GM18520 (cell line): Measurements from ENCODE around the gene MBNL1.
"Not testable (repeated sequence)": the region's sequence is repeated elsewhere in the genome, so short reads cannot be mapped to it uniquely, and the experiment has no call there.

Source experiments
- ATAC-seq: cut with Tn5 transposase; IDR thresholded peaks from one replicate; pipeline ENCODE4 v1.9.1; 2021; ENCODE audit not compliant: unreplicated experiment

Gene MBNL1

GRCh38 chr3:152345233-152345632 is 76.5 kb downstream of the MBNL1 start:
- ATAC-seq, result no peak

DNA sequence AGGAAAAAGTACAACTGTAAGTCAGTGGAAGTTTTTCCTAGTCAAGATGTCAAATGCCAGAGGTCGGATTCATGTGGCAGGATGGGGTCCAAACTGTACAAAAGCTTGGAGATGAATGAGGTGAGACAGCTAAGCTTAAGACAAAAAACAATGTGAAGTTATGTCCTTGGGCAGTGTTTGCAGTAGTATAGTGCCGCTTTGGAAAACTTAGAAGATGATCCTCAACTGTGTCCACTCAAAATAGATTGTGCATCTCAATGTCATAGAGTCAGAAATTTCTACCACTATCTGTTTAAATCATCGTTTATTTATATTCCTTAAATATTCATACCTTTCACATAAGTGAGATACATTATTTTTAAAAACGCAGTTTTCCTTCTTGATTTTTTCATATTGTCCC is 77.3 kb downstream of the MBNL1 start:
- ATAC-seq, result no peak

- ATAC-seq, result no peak
Observed at GRCh38 chr3:152346740-152347139, 78.0 kb downstream of the MBNL1 start.

DNA sequence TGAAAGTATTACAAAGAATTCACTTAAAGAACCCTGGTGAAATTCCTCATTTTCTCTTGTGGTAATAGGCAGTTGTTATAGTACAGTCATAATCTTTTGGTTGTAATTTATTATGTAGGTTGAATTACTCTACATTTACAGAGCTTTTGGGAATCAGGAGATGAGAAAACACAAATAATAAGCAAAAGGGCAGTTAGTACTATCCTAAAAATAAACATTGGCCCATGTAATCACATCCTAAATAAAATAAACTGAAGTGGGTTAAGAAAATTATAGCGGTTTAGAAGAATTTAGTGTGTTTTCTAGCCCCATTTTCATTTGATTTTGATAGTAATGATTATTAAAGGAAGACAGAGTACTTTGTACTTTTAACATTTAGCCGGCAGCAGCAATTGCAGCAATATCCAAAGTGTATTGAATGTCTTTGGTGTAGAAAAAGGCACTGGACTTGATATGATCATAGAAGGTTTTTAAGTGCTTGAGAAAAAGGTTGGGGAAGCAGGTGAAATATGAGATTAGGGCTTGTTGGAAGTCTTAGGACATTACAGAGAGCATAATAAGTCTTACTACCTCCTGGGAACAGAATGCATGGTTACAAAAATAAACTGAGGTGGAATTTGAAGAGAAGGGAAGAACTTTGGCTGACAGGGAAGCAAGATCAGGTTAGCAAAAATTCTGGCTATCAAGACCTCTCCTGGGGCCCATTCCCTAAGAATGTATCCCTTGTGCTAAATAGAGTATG is 79.9 kb downstream of the MBNL1 start:
- no peak for ATAC-seq

DNA sequence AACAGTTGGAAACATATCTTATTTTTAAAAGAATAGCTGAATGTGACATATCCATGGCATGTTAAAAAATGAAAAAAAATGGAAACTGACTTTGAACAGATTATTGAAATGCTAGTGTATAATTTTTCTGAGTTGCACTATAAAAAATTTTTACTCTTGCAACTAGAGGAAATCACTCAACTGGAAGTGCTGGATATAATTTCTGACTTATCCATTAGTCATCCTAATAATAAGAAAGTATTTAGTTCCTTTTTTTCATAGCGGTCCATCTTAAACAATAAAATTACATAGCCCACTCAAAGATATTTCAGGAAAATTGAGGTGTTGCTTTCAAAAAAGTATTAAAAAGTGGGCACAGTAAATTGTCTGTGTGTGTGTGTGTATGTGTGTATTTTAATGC is 80.7 kb downstream of the MBNL1 start:
- ATAC-seq, result no peak

GRCh38 chr3:152350139-152350538 is 81.4 kb downstream of the MBNL1 start:
- no peak for ATAC-seq

- no peak for ATAC-seq
Observed at GRCh38 chr3:152350776-152351175, 82.0 kb downstream of the MBNL1 start.

DNA sequence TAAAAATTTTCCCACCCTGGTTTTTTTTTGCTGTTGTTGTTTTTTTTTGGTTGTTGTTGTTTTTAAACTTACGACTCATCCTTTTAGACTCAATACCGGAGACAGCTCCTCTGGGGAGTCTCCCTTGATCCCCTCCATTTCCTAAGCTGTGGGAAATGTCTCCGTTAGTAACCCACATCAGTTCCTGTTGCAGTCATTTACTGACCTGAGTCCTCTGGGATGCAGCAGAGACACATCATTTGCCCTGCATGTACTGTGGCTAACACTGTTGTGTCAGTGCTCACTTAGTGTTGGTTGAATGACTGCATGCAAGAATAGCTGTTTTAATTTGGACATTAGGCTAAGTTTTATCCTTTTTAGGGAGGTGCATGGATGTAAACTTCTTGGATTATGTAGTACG is 83.8 kb downstream of the MBNL1 start:
- no peak for ATAC-seq

DNA sequence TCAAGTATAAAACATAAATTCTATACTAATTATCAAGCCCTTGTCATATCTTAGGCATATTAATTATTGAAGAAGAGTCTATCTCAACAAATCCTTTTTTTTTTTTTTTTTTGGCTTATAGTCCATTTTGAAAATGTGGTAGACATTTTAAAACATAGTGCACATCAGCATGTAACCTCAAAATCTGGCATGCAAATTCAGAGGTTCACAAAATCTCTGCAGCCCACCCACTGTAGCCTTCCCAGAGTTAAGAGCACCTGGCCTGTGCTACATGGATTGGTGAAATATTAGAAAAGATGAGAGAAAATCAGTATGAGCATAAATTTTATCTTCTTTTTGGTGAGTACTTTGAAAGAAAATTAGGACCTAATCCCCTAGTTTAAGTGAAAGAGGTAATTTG is 84.8 kb downstream of the MBNL1 start:
- ATAC-seq, result no peak

DNA sequence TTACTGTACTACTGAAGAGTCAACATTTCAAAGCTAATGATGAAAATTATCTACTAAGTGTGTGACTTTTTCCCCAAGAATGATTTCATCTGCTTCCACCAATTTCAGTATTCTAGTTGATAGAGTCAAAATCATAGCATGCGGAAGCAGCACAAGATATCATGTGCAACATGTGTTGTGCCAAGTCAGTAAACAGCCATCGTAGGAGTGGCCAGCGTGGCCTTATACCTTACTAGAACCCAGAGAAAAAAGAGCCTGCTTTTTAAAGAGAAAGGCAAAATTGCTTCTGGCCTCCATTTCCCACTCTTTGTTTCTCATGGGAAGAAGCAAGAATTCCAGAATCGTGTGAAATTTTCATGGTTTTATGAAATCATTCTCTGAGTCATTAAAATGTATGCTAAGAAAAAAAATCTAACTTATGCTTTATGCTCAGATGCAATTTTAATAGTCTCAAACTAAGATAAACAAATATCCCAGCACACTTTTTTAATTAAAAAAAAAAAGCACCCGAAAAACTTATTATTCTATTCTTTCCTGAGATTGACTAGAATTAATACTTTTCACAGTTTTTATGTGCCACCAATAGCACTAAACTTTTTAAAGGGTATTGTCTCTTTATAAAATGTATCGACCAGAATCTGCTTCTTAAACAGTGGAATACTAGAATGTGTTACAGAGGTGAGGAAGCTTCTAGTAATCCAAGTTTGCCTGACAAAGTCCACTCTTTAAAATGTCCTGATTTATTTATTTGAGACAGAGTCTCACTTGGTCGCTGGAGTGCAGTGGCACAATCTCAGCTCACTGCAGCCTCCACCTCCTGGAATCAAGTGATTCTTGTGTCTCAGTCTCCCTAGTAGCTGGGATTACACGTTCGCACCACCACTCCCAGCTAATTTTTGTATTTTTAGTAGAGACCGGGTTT is 87.3 kb downstream of the MBNL1 start:
- no peak for ATAC-seq

GRCh38 chr3:152356870-152357276 is 88.1 kb downstream of the MBNL1 start:
- ATAC-seq, result peak; percentile 71

GRCh38 chr3:152357587-152357986 is 88.9 kb downstream of the MBNL1 start:
- ATAC-seq, result no peak

- ATAC-seq, result no peak
Observed at GRCh38 chr3:152359385-152360248, 90.9 kb downstream of the MBNL1 start.

- ATAC-seq, result no peak
Observed at GRCh38 chr3:152360302-152360701, 91.6 kb downstream of the MBNL1 start.

GRCh38 chr3:152360966-152361365 is 92.2 kb downstream of the MBNL1 start:
- ATAC-seq, result no peak

DNA sequence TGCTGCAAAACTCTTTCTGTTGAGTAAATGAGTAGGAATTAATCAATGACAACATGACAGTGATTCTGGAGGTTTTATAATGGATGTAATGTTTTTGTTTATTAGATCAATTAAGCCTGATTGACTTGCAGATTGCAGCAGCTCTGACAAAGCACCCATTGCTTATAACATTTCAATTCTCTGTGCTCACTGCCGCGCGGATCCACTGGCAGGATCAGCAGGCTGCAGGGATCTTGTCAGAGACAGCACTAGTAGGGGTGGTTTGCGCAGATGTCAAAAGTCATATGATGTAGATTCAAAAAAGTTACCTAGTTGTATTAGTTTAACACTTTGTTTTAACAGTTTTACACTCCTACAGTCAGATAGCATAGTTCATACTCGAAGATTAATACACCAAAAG is 93.4 kb downstream of the MBNL1 start:
- no peak for ATAC-seq

DNA sequence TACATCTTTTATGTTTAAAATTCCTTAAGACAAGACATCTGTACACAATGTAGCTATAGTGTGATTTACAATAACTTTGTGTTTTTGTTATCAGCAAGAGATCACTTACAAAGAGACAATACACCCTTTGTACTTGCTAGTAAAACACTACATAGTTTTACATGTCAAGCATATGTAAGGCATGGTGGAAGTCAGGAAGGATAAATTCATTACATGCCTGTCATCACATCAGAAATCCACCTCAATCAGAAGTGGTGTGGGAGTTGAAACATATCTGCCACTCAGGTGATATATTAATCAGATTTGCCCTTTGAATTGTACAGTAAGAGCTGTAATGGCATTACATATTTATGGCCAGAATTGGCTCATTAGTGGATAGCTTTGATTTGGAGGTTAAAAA is 95.5 kb downstream of the MBNL1 start:
- ATAC-seq, result no peak

GRCh38 chr3:152365126-152365525 is 96.4 kb downstream of the MBNL1 start:
- no peak for ATAC-seq

DNA sequence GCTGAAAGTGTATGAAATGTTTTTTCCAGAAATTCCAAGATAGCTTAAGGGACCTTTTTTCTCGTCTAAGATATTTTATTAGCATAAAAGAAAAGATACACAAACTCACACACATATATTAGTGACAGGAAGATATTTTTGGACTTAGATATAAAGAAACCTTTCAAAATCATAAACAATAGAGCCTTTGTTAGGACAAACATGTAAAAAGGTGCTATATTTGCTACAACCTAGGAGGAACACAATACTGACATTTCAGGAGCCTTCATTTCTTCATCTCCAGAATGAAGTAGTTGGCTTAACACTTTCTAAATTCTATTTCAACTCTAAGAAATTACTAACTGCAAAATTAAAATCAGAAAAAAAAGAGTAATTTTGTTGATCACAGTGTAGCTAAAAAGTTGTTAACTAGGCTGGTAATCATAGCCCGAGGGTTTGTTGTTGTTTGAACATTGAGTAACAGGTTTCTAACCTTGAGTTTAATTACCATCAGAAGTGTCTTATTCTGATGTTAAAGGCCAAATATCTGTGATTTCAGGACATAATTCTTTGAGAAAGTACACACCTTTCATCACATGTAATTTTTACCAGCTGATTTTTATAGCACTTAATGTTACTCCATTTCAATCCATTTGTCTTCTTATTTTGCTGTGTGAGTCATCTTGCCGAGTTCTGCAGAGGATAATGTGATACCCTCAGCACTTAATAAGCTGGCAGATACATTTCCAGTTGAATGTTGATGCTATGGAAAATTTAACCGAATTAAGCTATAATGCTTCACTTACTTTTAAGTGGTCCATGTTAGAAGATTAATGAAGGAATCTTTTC is 97.3 kb downstream of the MBNL1 start:
- no peak for ATAC-seq

GRCh38 chr3:152367192-152367591 is 98.5 kb downstream of the MBNL1 start:
- ATAC-seq, result not testable (repeated sequence)
